Endometrial microvascular endothelial cells (primary cell): ENCODE data around the gene ARL13B. TPM values are rescaled to one million over a fixed set of nuclear protein-coding genes. Genes with fewer than 3 reads are reported as not detected.
"Not testable (repeated sequence)": the region's sequence is repeated elsewhere in the genome, so short reads cannot be mapped to it uniquely, and the experiment has no call there.

ENCODE experiments used
- in situ Hi-C: cut with HindIII; loops from 2 replicates; pipeline ENCODE4 v1.10.0; 2017; ENCODE audit warnings: low sequenced_read_pairs, low pct_unique_long_range_greater_than_20kb; ENCODE audit errors: inconsistent ontology term
- total RNA-seq: library from RNA; depleted of rRNA; stranded (reverse); fragments of >200 nt; gene quantifications from one replicate; pipeline ENCODE4 v1.2.3, GENCODE V29; 2015; ENCODE audit errors: inconsistent ontology term

Gene ARL13B
- total RNA-seq, 1 donor from 2014 or later = 5.3 TPM

GRCh38 chr3:93991631-93992030 lies 11.7 kb downstream of the ARL13B start:
- in situ Hi-C loops = no loop called here

GRCh38 chr3:93992207-93992606 lies 12.3 kb downstream of the ARL13B start:
- in situ Hi-C loops = no loop called here

GRCh38 chr3:93994056-93994455 lies 14.1 kb downstream of the ARL13B start:
- in situ Hi-C loops = no loop called here

GRCh38 chr3:94001191-94001590 lies 21.2 kb downstream of the ARL13B start:
- in situ Hi-C loops = no loop called here

GRCh38 chr3:94001827-94002495 lies 22.0 kb downstream of the ARL13B start:
- in situ Hi-C loops = no loop called here

GRCh38 chr3:94004301-94004910 lies 24.5 kb downstream of the ARL13B start:
- in situ Hi-C loops = no loop called here

- in situ Hi-C loops = no loop called here
Measured at GRCh38 chr3:94008253-94008652, 28.3 kb downstream of the ARL13B start.

GRCh38 chr3:94009608-94010007 lies 29.7 kb downstream of the ARL13B start:
- in situ Hi-C loops = no loop called here

- in situ Hi-C loops = no loop called here
Measured at GRCh38 chr3:94011233-94011711, 31.3 kb downstream of the ARL13B start.

- in situ Hi-C loops = no loop called here
Measured at GRCh38 chr3:94012185-94012584, 32.2 kb downstream of the ARL13B start.

GRCh38 chr3:94015025-94015424 lies 35.1 kb downstream of the ARL13B start:
- in situ Hi-C loops = no loop called here

- in situ Hi-C loops = no loop called here
Measured at GRCh38 chr3:94019659-94020058, 39.7 kb downstream of the ARL13B start.

- in situ Hi-C loops = no loop called here
Measured at GRCh38 chr3:94020293-94020692, 40.3 kb downstream of the ARL13B start.

- in situ Hi-C loops = no loop called here
Measured at GRCh38 chr3:94024385-94024784, 44.4 kb downstream of the ARL13B start.

- in situ Hi-C loops = no loop called here
Measured at GRCh38 chr3:94026623-94027022, 46.7 kb downstream of the ARL13B start.

GRCh38 chr3:94028093-94028837 lies 48.3 kb downstream of the ARL13B start, which contains the start of gene STX19:
TSS of gene STX19 (minus strand) at chr3:94028597. CDS start at chr3:94015269, 13,328 bp downstream.
- in situ Hi-C loops = no loop called here

- in situ Hi-C loops = no loop called here
Measured at GRCh38 chr3:94036909-94037507, 57.1 kb downstream of the ARL13B start.

GRCh38 chr3:94043285-94043684 lies 63.3 kb downstream of the ARL13B start:
- in situ Hi-C loops = no loop called here

- in situ Hi-C loops = not testable (repeated sequence)
Measured at GRCh38 chr3:94044100-94044936, 64.4 kb downstream of the ARL13B start.
